Measurements from ENCODE around the gene SCTR. TPM values are rescaled to one million over a fixed set of nuclear protein-coding genes. Genes with fewer than 3 reads are reported as not detected.

Gene SCTR
- total RNA-seq, 1 experiment from 2014 or later = not detected

DNA sequence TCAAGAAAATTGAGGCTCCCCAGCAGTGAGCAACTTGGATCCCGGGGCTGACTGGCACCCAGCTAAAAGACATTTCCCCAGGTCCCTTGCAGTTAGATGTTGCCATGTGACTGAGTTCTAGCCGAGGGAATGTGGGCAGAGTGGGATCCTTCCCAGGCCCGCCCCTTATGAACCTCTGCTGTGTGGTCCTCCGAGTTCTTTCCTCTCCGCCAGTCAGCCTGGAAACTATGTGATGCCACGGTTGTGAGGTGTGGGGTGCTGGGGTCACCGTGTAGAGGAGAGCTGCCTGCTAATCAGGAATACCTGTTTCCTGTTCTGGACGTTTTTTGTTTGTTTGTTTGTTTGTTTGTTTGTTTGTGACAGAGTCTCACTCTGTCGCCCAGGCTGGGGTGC lies 47.2 kb downstream of the SCTR start (continued):
- TF ChIP-seq PRRX2 (CRISPR knock-in tag; IDR thresholded peaks at IDR 0.05) (no peak), JAZF1 (CRISPR knock-in tag; IDR thresholded peaks at IDR 0.05) (no peak), RELA (CRISPR knock-in tag; IDR thresholded peaks at IDR 0.05; ENCODE audit: borderline replicate concordance) (no peak)

DNA sequence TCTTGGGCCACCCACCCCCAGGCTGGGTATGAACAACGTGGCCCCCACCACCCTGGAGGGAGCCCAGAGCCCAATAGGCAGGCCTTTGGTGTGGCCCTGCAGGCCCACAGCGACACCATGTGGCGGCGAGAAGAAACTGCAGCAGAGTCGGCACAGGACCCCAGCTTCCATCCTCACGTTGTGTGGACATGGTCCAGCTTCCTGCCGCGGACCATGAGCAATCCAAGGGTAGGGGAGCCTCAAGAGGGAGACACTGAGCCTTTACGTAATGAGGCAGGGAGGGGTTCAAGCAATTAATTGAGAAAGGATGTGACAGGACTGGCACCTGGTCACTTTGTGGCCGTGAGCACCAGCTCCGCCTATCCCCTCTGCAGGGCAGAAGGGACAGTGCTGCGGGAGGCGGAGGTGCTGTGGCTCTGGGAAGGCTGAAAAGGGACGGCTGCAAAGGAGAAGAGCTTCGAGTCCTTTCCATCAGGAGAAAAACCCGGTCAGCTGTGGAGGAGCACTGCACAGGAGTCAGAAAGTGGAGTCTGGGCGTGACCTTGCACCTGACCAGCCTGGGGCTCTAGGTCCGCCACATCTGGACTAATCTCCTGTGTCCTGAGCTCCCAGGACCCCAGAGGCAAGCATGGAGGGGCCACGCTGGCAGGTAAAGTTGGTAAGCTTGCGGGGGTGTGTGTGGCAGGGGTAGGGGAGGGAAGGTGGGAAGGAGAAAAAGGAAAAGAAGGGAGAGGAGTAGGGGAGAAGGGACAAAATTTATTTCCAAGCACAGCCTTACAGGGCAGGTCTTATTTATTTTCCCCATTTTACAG lies 47.8 kb downstream of the SCTR start:
- Mint-ChIP-seq H3K4me1 (peaks cover 11% of the 10 kb centered on the region), H3K27me3 (ENCODE audit: low read depth) (no peaks in the 10 kb centered on the region), H3K4me3 (peak overlapping the region; percentile 25), H3K27ac (no peak overlapping the region), H3K9me3 (no peaks in the 10 kb centered on the region), H3K36me3 (no peaks in the 10 kb centered on the region)
- ChIA-PET POLR2A (interaction anchor here (0.8 to 1.5 kb wide), 2 partner anchors 42 to 44 kb away, joined by 3 read pairs; no protein-coding TSS in a partner anchor), CTCF (interaction anchor here (0.6 to 3.9 kb wide), 68 partner anchors 8 to 699 kb away, joined by 3 to 145 read pairs (median 4); partner anchors contain the start of genes C2orf76, DBI, SCTR and TMEM37)
- ATAC-seq (peak; percentile 92), DNase-seq (ENCODE audit: low spot score) (peak; percentile 82)
- TF ChIP-seq MYBL2 (CRISPR knock-in tag; IDR thresholded peaks at IDR 0.05) (no peak), TEAD1 (CRISPR knock-in tag; IDR thresholded peaks at IDR 0.05) (peak; percentile 78; the same call in 1 of the 2 replicates), ETV6 (CRISPR knock-in tag; IDR thresholded peaks at IDR 0.05) (peak; percentile 53; the same call in 1 of the 2 replicates), EMX1 (CRISPR knock-in tag; IDR thresholded peaks at IDR 0.05) (no peak), ZNF317 (CRISPR knock-in tag; IDR thresholded peaks at IDR 0.05; ENCODE audit: borderline replicate concordance, low read depth) (no peak), NFYB (CRISPR knock-in tag; conservative IDR thresholded peaks at IDR 0.05; ENCODE audit: low read depth) (no peak), SMAD4 (CRISPR knock-in tag; IDR thresholded peaks at IDR 0.05) (no peak), ZBTB21 (CRISPR knock-in tag; IDR thresholded peaks at IDR 0.05; ENCODE audit: borderline replicate concordance) (0 out of 2 replicates have a peak, but pooled peaks have one; percentile 24), RORB (CRISPR knock-in tag; IDR thresholded peaks at IDR 0.05) (no peak), OVOL2 (CRISPR knock-in tag; IDR thresholded peaks at IDR 0.05; ENCODE audit: borderline replicate concordance) (no peak)
- TF ChIP-seq, protein P1, sequence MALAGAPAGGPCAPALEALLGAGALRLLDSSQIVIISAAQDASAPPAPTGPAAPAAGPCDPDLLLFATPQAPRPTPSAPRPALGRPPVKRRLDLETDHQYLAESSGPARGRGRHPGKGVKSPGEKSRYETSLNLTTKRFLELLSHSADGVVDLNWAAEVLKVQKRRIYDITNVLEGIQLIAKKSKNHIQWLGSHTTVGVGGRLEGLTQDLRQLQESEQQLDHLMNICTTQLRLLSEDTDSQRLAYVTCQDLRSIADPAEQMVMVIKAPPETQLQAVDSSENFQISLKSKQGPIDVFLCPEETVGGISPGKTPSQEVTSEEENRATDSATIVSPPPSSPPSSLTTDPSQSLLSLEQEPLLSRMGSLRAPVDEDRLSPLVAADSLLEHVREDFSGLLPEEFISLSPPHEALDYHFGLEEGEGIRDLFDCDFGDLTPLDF (CRISPR knock-in tag; IDR thresholded peaks at IDR 0.05) = no peak
- TF ChIP-seq, protein P2, sequence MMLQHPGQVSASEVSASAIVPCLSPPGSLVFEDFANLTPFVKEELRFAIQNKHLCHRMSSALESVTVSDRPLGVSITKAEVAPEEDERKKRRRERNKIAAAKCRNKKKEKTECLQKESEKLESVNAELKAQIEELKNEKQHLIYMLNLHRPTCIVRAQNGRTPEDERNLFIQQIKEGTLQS (CRISPR knock-in tag; conservative IDR thresholded peaks at IDR 0.05) = no peak
- TF ChIP-seq, protein P3, sequence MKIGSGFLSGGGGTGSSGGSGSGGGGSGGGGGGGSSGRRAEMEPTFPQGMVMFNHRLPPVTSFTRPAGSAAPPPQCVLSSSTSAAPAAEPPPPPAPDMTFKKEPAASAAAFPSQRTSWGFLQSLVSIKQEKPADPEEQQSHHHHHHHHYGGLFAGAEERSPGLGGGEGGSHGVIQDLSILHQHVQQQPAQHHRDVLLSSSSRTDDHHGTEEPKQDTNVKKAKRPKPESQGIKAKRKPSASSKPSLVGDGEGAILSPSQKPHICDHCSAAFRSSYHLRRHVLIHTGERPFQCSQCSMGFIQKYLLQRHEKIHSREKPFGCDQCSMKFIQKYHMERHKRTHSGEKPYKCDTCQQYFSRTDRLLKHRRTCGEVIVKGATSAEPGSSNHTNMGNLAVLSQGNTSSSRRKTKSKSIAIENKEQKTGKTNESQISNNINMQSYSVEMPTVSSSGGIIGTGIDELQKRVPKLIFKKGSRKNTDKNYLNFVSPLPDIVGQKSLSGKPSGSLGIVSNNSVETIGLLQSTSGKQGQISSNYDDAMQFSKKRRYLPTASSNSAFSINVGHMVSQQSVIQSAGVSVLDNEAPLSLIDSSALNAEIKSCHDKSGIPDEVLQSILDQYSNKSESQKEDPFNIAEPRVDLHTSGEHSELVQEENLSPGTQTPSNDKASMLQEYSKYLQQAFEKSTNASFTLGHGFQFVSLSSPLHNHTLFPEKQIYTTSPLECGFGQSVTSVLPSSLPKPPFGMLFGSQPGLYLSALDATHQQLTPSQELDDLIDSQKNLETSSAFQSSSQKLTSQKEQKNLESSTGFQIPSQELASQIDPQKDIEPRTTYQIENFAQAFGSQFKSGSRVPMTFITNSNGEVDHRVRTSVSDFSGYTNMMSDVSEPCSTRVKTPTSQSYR (CRISPR knock-in tag; IDR thresholded peaks at IDR 0.05) = no peak
- TF ChIP-seq, protein P4, sequence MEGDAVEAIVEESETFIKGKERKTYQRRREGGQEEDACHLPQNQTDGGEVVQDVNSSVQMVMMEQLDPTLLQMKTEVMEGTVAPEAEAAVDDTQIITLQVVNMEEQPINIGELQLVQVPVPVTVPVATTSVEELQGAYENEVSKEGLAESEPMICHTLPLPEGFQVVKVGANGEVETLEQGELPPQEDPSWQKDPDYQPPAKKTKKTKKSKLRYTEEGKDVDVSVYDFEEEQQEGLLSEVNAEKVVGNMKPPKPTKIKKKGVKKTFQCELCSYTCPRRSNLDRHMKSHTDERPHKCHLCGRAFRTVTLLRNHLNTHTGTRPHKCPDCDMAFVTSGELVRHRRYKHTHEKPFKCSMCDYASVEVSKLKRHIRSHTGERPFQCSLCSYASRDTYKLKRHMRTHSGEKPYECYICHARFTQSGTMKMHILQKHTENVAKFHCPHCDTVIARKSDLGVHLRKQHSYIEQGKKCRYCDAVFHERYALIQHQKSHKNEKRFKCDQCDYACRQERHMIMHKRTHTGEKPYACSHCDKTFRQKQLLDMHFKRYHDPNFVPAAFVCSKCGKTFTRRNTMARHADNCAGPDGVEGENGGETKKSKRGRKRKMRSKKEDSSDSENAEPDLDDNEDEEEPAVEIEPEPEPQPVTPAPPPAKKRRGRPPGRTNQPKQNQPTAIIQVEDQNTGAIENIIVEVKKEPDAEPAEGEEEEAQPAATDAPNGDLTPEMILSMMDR (IDR thresholded peaks at IDR 0.05) = peak; percentile 99
- TF ChIP-seq, protein P5, sequence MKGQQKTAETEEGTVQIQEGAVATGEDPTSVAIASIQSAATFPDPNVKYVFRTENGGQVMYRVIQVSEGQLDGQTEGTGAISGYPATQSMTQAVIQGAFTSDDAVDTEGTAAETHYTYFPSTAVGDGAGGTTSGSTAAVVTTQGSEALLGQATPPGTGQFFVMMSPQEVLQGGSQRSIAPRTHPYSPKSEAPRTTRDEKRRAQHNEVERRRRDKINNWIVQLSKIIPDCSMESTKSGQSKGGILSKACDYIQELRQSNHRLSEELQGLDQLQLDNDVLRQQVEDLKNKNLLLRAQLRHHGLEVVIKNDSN (CRISPR knock-in tag; IDR thresholded peaks at IDR 0.05) = no peak
- TF ChIP-seq, protein P6, sequence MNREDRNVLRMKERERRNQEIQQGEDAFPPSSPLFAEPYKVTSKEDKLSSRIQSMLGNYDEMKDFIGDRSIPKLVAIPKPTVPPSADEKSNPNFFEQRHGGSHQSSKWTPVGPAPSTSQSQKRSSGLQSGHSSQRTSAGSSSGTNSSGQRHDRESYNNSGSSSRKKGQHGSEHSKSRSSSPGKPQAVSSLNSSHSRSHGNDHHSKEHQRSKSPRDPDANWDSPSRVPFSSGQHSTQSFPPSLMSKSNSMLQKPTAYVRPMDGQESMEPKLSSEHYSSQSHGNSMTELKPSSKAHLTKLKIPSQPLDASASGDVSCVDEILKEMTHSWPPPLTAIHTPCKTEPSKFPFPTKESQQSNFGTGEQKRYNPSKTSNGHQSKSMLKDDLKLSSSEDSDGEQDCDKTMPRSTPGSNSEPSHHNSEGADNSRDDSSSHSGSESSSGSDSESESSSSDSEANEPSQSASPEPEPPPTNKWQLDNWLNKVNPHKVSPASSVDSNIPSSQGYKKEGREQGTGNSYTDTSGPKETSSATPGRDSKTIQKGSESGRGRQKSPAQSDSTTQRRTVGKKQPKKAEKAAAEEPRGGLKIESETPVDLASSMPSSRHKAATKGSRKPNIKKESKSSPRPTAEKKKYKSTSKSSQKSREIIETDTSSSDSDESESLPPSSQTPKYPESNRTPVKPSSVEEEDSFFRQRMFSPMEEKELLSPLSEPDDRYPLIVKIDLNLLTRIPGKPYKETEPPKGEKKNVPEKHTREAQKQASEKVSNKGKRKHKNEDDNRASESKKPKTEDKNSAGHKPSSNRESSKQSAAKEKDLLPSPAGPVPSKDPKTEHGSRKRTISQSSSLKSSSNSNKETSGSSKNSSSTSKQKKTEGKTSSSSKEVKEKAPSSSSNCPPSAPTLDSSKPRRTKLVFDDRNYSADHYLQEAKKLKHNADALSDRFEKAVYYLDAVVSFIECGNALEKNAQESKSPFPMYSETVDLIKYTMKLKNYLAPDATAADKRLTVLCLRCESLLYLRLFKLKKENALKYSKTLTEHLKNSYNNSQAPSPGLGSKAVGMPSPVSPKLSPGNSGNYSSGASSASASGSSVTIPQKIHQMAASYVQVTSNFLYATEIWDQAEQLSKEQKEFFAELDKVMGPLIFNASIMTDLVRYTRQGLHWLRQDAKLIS (CRISPR knock-in tag; IDR thresholded peaks at IDR 0.05; ENCODE audit: borderline replicate concordance) = no peak
- TF ChIP-seq, protein P7, sequence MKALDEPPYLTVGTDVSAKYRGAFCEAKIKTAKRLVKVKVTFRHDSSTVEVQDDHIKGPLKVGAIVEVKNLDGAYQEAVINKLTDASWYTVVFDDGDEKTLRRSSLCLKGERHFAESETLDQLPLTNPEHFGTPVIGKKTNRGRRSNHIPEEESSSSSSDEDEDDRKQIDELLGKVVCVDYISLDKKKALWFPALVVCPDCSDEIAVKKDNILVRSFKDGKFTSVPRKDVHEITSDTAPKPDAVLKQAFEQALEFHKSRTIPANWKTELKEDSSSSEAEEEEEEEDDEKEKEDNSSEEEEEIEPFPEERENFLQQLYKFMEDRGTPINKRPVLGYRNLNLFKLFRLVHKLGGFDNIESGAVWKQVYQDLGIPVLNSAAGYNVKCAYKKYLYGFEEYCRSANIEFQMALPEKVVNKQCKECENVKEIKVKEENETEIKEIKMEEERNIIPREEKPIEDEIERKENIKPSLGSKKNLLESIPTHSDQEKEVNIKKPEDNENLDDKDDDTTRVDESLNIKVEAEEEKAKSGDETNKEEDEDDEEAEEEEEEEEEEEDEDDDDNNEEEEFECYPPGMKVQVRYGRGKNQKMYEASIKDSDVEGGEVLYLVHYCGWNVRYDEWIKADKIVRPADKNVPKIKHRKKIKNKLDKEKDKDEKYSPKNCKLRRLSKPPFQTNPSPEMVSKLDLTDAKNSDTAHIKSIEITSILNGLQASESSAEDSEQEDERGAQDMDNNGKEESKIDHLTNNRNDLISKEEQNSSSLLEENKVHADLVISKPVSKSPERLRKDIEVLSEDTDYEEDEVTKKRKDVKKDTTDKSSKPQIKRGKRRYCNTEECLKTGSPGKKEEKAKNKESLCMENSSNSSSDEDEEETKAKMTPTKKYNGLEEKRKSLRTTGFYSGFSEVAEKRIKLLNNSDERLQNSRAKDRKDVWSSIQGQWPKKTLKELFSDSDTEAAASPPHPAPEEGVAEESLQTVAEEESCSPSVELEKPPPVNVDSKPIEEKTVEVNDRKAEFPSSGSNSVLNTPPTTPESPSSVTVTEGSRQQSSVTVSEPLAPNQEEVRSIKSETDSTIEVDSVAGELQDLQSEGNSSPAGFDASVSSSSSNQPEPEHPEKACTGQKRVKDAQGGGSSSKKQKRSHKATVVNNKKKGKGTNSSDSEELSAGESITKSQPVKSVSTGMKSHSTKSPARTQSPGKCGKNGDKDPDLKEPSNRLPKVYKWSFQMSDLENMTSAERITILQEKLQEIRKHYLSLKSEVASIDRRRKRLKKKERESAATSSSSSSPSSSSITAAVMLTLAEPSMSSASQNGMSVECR (CRISPR knock-in tag; IDR thresholded peaks at IDR 0.05; ENCODE audit: borderline replicate concordance) = 0 out of 2 replicates have a peak, but pooled peaks have one; percentile 27
